ENCODE measurements around the gene XAGE2. TPM values are rescaled to one million over a fixed set of nuclear protein-coding genes. Genes with fewer than 3 reads are reported as not detected.

The XAGE2 gene
- total and polyA plus RNA-seq, 2 donors (not counting 1 experiment from before 2014, with no cell fraction given): not detected

- Histone ChIP-seq H3K4me3 (replicated peaks in 1 of 4; ENCODE audit: control extremely low read depth in 1 of 4, insufficient read depth in 1 of 4, low read depth in 3 of 4, low read length in 4 of 4) (no peak overlapping the region), H4K20me1 (ENCODE audit: control insufficient read depth, extremely low read depth, insufficient read depth, low read length) (no peaks in the 10 kb centered on the region), H3K4me1 (ENCODE audit: control insufficient read depth, extremely low read depth, insufficient read depth, low read length) (no peaks in the 10 kb centered on the region), H2AFZ (ENCODE audit: low read length) (no peak overlapping the region), H3K4me2 (ENCODE audit: extremely low read depth, insufficient read depth, low read length) (no peak overlapping the region), H3K36me3 (ENCODE audit: control insufficient read depth, insufficient read depth, low read length) (no peaks in the 10 kb centered on the region), H3K9me3 (ENCODE audit: control insufficient read depth, insufficient read depth, low read depth, low read length) (no peaks in the 10 kb centered on the region), H3K27me3 (ENCODE audit: control insufficient read depth, insufficient read depth, low read length) (no peaks in the 10 kb centered on the region), H3K9ac (ENCODE audit: insufficient read depth, low read length) (no peak overlapping the region), H3K27ac (ENCODE audit: insufficient read depth, low read length) (no peak overlapping the region), H3K79me2 (ENCODE audit: control insufficient read depth, insufficient read depth, low read length) (no peaks in the 10 kb centered on the region)
- no peak for DNase-seq (ENCODE audit: low read depth in 2 of 2)
- TF ChIP-seq, protein P1, sequence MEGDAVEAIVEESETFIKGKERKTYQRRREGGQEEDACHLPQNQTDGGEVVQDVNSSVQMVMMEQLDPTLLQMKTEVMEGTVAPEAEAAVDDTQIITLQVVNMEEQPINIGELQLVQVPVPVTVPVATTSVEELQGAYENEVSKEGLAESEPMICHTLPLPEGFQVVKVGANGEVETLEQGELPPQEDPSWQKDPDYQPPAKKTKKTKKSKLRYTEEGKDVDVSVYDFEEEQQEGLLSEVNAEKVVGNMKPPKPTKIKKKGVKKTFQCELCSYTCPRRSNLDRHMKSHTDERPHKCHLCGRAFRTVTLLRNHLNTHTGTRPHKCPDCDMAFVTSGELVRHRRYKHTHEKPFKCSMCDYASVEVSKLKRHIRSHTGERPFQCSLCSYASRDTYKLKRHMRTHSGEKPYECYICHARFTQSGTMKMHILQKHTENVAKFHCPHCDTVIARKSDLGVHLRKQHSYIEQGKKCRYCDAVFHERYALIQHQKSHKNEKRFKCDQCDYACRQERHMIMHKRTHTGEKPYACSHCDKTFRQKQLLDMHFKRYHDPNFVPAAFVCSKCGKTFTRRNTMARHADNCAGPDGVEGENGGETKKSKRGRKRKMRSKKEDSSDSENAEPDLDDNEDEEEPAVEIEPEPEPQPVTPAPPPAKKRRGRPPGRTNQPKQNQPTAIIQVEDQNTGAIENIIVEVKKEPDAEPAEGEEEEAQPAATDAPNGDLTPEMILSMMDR (conservative IDR thresholded peaks at IDR 0.05 in 1 of 2, IDR thresholded peaks at IDR 0.05 in 1 of 2; ENCODE audit: low read depth in 1 of 2, low read length in 2 of 2): no peak
These were observed 10.0 kb downstream of the XAGE2 start for GRCh38 chrX:52378870-52379269.

GRCh38 chrX:52380993-52381392, 12.2 kb downstream of the XAGE2 start:
- no peak for DNase-seq (ENCODE audit: low read depth in 2 of 2)

GRCh38 chrX:52410439-52411394, 41.9 kb downstream of the XAGE2 start:
- no peak overlapping the region for H3K4me3 ChIP-seq (replicated peaks in 1 of 4; ENCODE audit: control extremely low read depth in 1 of 4, insufficient read depth in 1 of 4, low read depth in 3 of 4, low read length in 4 of 4)
- no peak overlapping the region for H3K9ac ChIP-seq (ENCODE audit: insufficient read depth, low read length)
- no peaks in the 10 kb centered on the region for H3K9me3 ChIP-seq (ENCODE audit: control insufficient read depth, insufficient read depth, low read depth, low read length)
- no peak overlapping the region for H3K4me2 ChIP-seq (ENCODE audit: extremely low read depth, insufficient read depth, low read length)
- H3K79me2 ChIP-seq (ENCODE audit: control insufficient read depth, insufficient read depth, low read length): no peaks in the 10 kb centered on the region
- H2AFZ ChIP-seq (ENCODE audit: low read length): no peak overlapping the region
- no peaks in the 10 kb centered on the region for H3K27me3 ChIP-seq (ENCODE audit: control insufficient read depth, insufficient read depth, low read length)
- TF ChIP-seq, protein P1 (conservative IDR thresholded peaks at IDR 0.05 in 1 of 2, IDR thresholded peaks at IDR 0.05 in 1 of 2; ENCODE audit: low read depth in 1 of 2, low read length in 2 of 2): no peak
- TF ChIP-seq EZH2 (IDR thresholded peaks at IDR 0.05; ENCODE audit: low read length, missing control alignments): no peak
- no peak for DNase-seq (ENCODE audit: low read depth in 2 of 2)
- H4K20me1 ChIP-seq (ENCODE audit: control insufficient read depth, extremely low read depth, insufficient read depth, low read length): no peaks in the 10 kb centered on the region
- no peaks in the 10 kb centered on the region for H3K4me1 ChIP-seq (ENCODE audit: control insufficient read depth, extremely low read depth, insufficient read depth, low read length)
- no peaks in the 10 kb centered on the region for H3K36me3 ChIP-seq (ENCODE audit: control insufficient read depth, insufficient read depth, low read length)
- no peak overlapping the region for H3K27ac ChIP-seq (ENCODE audit: insufficient read depth, low read length)

More at GRCh38 chrX:52380993-52381392, 12.2 kb downstream of the XAGE2 start:
- H2AFZ ChIP-seq (ENCODE audit: low read length): no peak overlapping the region
- no peak for TF ChIP-seq EZH2 (IDR thresholded peaks at IDR 0.05; ENCODE audit: low read length, missing control alignments)
- TF ChIP-seq, protein P1 (conservative IDR thresholded peaks at IDR 0.05 in 1 of 2, IDR thresholded peaks at IDR 0.05 in 1 of 2; ENCODE audit: low read depth in 1 of 2, low read length in 2 of 2): no peak
- H3K4me3 ChIP-seq (replicated peaks in 1 of 4; ENCODE audit: control extremely low read depth in 1 of 4, insufficient read depth in 1 of 4, low read depth in 3 of 4, low read length in 4 of 4): no peak overlapping the region
- no peak overlapping the region for H3K9ac ChIP-seq (ENCODE audit: insufficient read depth, low read length)
- H3K27ac ChIP-seq (ENCODE audit: insufficient read depth, low read length): no peak overlapping the region
- no peaks in the 10 kb centered on the region for H3K79me2 ChIP-seq (ENCODE audit: control insufficient read depth, insufficient read depth, low read length)
- H3K36me3 ChIP-seq (ENCODE audit: control insufficient read depth, insufficient read depth, low read length): no peaks in the 10 kb centered on the region
- H3K4me2 ChIP-seq (ENCODE audit: extremely low read depth, insufficient read depth, low read length): no peak overlapping the region
- H3K4me1 ChIP-seq (ENCODE audit: control insufficient read depth, extremely low read depth, insufficient read depth, low read length): no peaks in the 10 kb centered on the region
- H4K20me1 ChIP-seq (ENCODE audit: control insufficient read depth, extremely low read depth, insufficient read depth, low read length): no peaks in the 10 kb centered on the region
- H3K9me3 ChIP-seq (ENCODE audit: control insufficient read depth, insufficient read depth, low read depth, low read length): no peaks in the 10 kb centered on the region
- H3K27me3 ChIP-seq (ENCODE audit: control insufficient read depth, insufficient read depth, low read length): no peaks in the 10 kb centered on the region
